Superior temporal gyrus (tissue), 1 donor: ENCODE results near the gene KCNQ5.
A peak's percentile ranks its signal among the peaks of the same experiment; 100 is the strongest.
"Not testable (repeated sequence)": the region's sequence is repeated elsewhere in the genome, so short reads cannot be mapped to it uniquely, and the experiment has no call there.

Source experiments
- DNase-seq: peaks from one replicate; pipeline ENCODE4 v3.0.0-alpha.2; 2016; ENCODE audit errors: extremely low spot score

KCNQ5 gene

DNA sequence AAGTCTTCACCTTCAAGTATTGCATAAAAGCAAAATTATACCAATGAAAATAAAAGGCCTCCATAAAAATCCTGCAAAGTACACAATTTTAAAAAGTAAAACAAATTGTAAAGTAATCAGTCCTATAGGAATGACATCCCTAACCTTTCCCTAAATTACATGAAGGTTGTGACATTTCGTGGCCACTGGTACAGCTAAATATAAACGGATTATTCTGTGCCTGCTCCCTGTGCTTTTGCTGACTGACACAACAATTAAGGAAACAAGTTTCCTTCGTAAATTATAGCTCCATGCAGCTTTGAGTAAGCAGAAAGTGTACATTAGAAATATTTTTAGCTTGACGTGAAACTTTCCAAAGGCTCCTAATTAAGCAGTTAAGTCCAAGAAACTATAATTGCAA lies 222.8 kb downstream of the KCNQ5 start:
- no peak for DNase-seq

DNA sequence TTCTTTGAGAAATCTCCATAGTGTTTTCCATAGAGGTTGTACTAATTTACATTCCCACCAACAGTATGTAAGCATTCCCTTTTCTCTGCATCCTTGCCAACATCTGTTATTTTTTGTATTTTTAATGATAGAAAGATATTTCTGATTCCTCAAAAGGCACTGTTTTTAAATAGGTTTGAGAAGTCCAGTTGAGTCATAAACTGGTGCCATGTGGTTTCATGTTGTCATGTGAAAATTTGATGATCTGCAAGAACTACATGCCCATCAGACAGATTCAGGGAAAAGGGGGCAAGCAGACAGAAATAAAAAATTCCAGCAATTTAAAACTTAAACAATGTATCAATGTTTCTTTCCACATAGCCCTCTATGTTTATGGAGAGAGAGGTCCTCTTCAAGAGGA lies 227.5 kb downstream of the KCNQ5 start:
- DNase-seq, result no peak

DNA sequence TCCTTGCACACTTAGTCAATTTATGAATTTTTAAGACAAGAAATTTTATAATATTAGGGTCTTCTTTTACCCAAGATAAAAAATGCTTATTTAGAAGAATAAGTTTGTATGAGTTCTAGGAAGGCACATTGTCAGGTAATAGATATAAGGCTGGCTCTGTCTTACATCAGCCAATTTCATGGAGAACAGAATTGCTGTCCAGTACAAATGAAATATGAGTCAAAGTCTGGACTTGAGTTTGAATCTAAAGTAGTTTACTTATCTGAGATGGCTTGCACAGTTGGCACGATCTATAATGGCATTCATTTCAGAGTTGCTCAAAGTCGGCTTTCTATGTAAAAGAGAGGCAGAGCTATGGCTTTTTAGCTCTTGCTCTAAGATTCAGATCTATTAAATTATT lies 228.2 kb downstream of the KCNQ5 start:
- DNase-seq, result no peak

DNA sequence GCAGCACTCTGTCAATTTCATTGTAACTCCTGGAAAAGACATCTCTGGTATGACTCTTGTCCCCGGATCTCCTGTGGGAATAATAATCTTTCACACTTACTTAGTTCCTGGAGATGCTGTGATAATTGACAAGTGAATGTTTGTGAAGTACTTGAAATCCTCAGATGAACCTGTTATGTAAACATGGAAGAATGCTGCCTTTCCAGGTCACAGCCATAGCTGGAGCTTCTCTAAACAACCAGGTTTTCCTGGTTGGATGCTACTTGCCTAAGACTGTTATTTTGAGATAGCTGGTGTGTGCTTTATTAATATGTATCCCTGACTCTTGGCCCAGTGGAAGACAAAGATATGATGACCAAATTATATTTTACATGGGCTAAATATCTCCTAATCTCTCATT lies 228.6 kb downstream of the KCNQ5 start:
- peak; percentile 29 for DNase-seq

DNA sequence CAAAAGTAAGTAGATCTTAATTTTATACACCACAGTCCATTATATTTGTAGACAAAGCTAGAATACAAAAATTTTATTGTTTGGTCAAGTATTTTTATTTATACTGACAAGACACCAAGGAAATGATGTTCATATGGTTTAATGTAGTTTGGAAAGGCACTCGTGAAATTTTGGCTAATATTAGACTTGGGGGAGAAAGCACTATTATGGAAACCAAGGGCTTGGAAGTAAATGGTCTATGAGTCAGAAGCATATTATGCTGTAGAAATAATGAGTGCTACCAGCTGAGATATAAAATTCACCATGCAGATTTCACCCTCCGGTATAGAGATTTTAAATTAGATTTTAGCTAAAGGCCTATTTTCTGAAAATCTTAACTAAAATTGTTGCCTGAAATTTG lies 233.6 kb downstream of the KCNQ5 start:
- DNase-seq, result no peak

DNA sequence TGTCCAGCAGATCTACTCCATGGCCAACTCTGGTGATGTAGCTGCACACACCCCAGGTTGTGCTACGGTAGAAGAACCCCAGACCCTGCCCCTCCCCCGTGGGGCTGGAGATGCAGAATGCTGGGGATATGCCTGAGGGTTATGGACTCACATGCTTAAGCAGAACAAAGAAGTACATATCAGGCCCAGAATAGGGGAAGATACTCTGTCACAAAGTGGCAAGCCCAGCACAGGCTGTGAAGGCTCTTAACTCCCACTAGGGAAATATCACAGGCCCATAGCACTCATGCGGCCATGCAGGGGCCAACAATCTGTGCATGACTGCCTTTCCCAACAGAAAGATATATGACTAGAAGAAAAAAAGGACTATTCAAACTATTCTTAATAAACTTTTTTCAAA lies 234.9 kb downstream of the KCNQ5 start:
- no peak for DNase-seq

DNA sequence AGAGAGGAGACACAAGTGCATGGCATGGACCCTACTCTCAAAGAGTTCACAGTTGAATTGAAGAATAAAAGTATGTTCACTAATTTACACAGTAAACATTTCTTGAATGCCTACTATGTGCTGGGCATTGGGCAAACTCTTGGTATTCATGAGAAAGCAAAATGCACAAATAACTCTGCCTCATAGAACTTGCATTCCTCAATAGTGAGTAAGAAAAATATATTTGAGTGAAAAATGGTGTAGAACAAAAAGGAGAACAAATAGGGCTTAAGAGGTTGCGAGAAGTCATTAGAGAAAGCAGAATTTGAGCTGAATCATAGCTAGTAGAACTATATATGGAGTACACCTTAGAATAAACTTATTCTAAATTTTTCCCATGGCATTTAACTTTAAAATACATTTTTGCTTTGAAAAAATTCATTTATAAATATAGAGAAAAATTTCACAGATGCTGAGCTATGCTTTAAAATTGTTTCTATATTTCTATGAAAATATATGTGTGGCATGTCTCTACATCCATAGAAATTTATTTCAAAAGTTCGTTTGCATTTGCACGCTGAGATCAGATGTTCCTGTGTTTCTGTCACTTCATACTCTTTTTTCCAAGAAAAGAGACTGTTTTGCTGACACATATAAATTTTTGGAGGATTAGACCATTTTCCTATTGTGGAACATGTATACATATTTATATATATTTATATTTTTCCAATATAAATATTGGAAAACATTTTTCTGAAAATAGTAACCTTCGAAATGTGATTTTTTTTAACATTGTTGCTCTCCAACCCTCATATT lies 236.1 kb downstream of the KCNQ5 start:
- DNase-seq, result no peak

DNA sequence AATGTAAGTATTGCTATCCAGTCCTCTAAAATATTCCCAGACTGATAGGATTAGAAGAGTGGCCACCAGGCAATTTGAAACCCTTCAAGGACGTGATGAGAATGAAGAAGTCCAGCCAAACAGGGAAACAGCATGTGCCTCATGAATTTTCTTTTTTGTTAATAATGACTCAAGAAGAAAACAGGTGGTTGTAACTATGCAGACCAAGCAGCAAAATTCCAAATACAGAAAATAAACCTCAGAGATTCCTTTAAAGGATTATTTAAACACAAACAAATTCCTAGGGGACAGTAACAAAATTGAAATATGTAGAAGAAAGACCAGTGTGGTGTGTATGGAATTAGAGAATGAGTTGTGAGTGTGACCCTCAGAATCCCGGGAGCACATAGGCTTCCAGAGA lies 239.2 kb downstream of the KCNQ5 start:
- no peak for DNase-seq

DNA sequence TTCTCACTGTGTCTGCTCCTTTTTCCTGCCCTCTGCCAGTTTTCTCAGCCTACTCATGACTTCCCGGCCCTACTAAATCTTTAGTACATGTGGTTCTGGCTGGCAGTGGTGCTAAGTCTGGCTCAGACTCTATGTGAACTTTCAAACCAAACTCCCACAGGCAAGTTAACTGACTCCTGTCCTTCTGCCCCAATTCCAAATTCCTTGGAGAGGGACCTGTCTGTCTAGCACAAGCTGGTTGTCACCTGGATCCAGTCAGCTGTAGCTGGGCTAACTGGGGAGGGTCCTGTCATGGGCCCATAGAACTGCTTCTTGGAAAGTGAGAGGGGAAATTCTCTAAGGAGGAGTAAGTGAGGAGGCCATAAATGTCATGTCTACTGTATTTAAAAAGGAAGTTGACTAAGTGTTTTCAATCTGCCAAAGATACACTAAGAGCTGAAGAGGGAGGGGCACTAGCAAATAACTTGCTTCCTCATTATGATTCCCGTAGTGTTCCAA lies 240.1 kb downstream of the KCNQ5 start:
- DNase-seq, result no peak

DNA sequence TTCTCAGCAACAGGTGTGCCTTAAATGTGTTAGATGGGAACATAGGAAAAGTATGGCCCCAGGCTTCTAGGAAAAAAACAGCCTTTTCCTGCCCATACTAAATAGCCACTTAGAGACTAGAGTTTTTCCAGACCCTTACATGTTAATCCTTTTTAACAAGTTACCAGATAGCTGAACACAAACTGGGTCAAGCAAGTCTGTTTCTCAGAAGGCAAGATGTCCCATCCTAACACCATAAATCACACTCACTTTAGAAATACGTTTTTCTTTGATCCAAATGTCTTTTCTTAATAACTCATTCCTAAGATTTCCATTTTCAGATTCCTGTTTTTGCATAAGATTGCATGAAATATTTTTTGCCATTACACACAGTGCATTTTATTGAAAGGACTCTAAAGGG lies 241.3 kb downstream of the KCNQ5 start:
- no peak for DNase-seq

DNA sequence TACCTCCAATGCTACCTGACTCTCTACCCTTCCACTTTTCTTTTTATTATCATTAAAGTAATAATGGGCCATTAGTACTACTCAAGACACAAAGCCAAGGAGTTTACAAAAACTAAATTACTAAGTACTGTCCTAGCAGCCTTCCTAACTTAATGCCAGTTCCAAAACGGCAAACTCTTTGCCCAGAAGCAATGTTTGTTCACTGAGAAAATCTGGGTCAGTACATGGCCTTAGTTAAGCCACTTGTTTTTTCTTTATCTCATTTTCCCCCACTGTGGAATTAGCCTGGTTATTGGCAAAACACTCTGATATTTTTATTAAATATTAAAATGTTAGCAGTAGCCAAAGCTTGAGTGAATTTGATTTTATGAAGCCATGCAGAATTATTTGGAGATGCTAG lies 242.4 kb downstream of the KCNQ5 start:
- no peak for DNase-seq

DNA sequence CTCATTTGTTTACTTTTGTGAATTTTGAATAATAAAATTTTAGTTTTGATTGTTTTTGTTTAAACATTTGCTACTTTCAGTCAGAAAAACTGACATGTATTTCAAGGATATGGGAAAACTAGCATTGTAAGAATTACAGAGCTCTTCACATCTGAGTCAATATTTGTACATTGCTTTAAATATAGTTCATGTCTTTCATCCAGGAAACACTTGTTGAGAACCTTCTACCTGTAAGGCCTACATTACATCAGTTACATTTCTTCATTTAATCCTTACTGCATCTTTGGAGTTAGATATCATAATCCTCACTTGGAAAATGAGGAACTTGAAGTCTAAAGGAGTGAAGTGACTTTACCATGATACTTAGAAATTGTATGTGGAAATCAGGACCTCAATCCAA lies 242.9 kb downstream of the KCNQ5 start:
- no peak for DNase-seq

DNA sequence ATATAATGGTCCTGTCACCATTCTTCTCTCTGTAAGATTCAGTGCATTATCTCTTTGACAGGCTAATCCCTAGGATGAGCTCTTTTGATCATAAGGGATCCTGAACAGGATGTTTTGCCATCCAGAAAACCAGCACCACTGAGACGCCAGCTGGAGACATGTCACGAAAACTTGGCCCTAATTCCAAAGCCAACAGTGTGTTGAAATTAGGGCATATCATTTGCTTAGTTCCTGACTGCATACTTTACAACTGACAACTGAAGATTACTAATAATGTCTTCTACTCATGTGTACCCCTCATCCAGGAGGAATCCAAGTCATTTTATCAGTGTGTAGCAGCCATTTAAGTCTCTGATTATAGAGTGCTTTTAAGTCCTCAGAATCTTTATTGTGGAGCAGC lies 243.6 kb downstream of the KCNQ5 start:
- no peak for DNase-seq

DNA sequence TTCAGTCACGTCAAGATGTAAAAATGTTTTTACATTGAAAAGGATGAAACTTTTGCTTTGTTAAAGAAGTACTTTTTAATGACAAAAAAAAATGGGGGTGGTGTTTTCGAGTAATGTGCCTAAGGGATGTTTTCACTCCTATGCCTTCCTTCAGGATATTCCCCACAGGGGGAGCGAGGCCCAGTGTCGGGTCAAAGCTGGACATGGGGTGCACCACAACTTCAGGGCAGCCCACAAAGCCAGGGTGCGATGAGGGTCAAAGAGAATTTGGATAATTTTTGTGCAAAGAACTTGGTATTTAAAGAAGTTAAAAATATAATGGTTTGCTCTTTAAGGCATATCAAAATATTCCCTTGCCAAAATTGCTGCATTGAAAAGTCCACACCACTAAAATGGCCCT lies 247.8 kb downstream of the KCNQ5 start:
- DNase-seq, result no peak

DNA sequence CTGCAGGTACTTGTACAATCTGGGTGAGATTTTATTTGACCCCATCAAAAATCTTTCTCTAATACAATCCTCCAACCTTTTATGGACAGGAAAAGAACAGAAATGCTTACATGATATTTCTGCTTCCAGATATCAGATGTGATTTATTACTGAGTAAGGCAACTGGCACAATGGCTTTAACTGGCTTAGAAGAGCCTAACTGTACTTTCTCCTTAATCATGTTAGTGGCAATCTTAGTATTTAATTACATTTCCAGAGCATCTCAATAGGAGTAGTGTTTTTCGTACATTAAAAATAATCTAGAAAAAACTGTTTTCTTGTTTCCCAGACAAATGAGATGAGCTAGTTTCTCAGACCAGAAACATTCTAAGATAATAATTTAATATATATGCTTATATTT lies 251.6 kb downstream of the KCNQ5 start:
- no peak for DNase-seq

DNA sequence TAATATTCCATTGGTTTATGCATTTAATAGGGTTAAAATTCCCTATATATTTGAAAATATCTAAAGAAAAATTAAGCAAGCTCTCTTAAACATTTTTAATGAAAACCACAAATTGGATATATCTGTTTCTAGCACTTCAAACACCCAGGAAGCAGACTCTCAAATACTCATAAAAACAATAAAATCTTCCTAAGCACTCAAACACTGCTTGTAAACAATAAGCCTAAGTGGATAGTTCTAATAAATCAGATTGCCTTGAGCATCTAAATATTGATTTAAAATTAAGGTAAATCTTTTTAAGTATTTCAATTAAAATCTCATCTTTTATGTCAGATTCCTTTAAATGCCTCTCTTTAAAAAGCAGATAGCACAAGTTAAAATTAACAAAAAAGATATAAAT lies 254.4 kb downstream of the KCNQ5 start:
- no peak for DNase-seq

DNA sequence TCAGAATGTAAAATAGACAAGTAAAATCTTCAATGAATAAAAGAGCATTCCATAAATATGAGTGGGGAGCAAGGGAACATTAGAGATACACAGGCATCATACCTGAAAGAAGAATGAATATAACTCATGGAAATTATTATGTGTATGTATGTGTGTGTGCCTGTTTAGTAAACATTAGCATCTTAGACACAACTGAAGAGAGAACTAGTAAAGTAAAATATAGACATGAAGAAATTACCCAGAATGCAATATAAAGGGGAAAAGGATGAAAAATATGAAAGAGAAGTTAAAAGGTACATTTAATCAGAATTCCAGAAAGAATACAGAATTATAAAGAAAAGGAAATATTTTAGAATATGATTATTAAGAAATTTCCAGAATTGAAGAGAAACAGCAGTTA lies 264.3 kb downstream of the KCNQ5 start:
- no peak for DNase-seq

DNA sequence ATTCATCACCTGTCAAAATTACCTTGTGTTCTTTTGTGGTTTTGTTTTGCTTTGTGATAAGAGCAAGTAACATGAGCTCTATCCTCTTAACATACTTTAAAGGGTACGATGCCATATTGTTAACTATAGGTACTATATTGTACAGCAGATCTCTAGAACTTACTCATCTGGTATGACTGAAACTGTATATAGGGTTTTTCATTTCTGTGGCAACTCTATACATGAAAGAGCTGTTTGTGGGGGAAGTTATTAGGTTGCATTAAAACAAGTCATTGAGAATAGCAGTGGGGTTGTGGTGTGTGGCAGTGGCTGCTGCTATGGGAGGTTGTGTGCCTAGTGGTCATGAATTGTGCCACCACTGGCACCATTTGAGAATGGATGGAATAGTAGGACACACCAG lies 268.4 kb downstream of the KCNQ5 start:
- no peak for DNase-seq

DNA sequence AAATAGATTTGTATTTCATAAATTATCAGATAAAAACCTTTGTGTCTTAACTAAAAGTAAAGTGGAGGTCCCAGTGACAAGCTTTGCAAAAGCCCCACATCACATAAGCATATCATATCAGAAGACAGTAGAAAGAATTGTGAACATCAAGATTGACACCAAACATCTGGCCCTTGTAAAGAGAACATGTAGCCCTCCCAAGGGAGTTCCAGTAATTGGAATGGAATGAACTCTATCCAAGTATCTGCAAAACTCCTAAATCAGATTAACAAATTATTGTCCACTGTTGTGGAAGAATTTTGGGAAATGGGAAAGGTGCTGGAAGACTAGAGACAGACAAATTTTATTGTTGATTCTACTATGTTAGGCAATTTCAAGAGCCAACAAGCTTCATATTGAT lies 268.8 kb downstream of the KCNQ5 start:
- DNase-seq, result no peak

DNA sequence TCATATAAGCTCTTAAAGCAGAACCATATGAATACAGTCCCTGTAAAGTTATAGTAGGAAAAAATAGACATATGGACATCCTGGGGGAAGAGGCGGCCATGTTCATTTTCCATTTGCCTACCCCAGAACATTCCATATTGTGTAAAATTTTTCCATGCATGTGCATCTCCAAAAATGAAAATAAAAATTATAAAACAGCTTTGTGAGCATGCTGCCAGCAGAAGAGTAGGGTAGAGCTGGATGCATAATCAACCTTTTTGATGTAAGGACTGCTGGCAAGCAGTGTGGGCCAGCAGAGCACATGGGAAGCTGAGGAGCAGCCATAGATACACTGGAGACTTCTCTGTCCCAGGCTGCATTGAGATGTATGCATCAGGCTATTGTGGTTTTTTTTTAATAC lies 271.0 kb downstream of the KCNQ5 start:
- DNase-seq, result no peak

DNA sequence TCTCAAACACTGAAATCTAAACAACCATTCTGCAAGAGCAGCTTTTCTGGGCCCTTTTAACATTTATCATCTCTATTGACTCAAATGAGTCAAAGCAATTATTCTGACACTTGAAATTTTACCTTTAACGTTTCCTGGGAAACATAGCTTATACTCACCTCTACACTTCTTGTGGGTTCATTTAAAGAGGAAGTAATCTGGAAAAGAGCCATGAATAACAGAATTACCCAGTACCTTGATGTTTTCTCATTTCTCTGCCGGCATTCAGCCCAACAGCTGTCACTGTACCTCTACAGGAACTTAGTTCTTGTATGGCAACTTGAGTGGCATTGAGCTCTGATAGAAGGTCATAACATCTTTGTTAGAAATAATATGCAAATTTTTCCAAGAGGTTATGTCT lies 272.2 kb downstream of the KCNQ5 start:
- DNase-seq, result no peak

DNA sequence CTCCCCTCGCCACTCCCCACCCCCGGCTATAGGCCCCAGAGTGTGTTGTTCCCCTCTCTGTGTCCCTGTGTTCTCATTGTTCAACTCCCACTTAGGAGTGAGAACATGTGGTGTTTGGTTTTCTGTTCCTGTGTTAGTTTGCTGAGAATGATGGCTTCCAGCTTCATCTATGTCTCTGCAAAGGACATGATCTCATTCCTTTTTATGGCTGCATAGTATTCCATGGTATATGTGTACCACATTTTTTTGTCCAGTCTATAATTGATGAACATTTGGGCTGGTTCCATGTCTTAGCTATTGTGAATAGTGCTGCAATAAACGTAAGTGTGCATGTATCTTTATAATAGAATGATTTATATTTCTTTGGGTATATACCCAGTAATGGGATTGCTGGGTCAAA lies 276.4 kb downstream of the KCNQ5 start:
- DNase-seq, result not testable (repeated sequence)

DNA sequence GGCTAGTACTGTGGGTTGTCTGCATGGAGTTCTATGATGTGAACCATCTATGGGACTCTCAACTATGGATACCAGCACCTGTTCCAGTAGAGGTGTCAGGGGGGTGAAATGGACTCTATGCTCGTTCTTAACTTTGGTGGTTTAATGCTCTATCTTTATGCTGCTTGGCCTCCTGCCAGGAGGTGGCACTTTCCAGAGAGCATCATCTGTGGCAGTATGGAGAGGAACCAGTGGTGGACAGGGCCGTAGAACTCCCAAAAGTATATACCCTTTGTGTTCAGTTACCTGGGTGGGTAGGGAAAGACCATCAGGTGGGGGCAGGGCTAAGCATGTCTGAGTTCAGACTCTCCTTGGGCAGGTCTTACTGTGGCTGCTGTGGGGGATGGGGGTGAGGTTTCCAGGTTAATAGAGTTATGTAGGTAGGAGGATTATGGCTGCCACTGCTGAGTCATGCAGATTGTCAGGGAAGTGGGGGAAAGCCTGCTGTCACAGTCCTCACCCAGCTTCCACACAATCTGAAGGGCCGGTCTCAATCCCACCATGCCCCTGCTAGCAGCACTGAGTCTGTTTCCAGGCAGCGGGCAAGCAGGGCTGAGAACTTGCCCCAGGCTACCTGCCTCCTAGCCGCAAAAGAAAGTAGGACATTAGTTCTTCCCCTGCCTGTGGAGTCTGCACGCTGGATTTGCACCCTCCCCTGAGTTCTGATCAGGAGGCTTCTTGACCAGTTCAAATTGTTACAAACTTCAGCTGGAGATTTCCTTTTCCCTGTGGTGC lies 284.0 kb downstream of the KCNQ5 start:
- no peak for DNase-seq
